Measurements from ENCODE around the gene TMEM120B. TPM values are rescaled to one million over a fixed set of nuclear protein-coding genes. Genes with fewer than 3 reads are reported as not detected.
A peak's percentile ranks its signal among the peaks of the same experiment; 100 is the strongest.

Gene TMEM120B
- total and polyA plus RNA-seq, 2 of the 4 experiments (the other 2 are of a cell fraction), result 10.6 to 18.4 TPM

- TF ChIP-seq MAZ (IDR thresholded peaks at IDR 0.05; ENCODE audit: borderline replicate concordance, low read depth, low read length), result no peak
- TF ChIP-seq FOS (IDR thresholded peaks at IDR 0.05; ENCODE audit: low read depth, low read length), result no peak
Measured at GRCh38 chr12:121805171-121806008, 92.8 kb downstream of the TMEM120B start (continued).

GRCh38 chr12:121806009-121806545, 93.5 kb downstream of the TMEM120B start:
- peak; percentile 82; the same call in 1 of the 2 replicates for TF ChIP-seq MXI1 (IDR thresholded peaks at IDR 0.05; ENCODE audit: borderline replicate concordance, low read depth, low read length)
- TF ChIP-seq, protein P1, sequence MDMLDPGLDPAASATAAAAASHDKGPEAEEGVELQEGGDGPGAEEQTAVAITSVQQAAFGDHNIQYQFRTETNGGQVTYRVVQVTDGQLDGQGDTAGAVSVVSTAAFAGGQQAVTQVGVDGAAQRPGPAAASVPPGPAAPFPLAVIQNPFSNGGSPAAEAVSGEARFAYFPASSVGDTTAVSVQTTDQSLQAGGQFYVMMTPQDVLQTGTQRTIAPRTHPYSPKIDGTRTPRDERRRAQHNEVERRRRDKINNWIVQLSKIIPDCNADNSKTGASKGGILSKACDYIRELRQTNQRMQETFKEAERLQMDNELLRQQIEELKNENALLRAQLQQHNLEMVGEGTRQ (IDR thresholded peaks at IDR 0.05; ENCODE audit: low read depth, low read length), result no peak
- no peak overlapping the region for H2BK120ac ChIP-seq (ENCODE audit: low read depth, low read length)
- H3K4me3 ChIP-seq (ENCODE audit: insufficient read depth, low read depth, low read length), result peak overlapping the region; percentile 53
- intact Hi-C loops (cut with micrococcal nuclease) (no loop called here), in situ Hi-C loops (cut with MboI; ENCODE audit: low sequenced_read_pairs) (no loop called here), dilution Hi-C loops (cut with HindIII; ENCODE audit: low sequenced_read_pairs, unreplicated experiment) (no loop called here)
- H4K8ac ChIP-seq (ENCODE audit: low read depth in 2 of 2, low read length in 2 of 2), result no peak overlapping the region
- H3K36me3 ChIP-seq (ENCODE audit: control insufficient read depth, insufficient read depth, low read length), result peaks cover 35% of the 10 kb centered on the region
- H2BK20ac ChIP-seq (ENCODE audit: low read depth, low read length), result no peak overlapping the region
- DNase-seq (no peak), ATAC-seq (ENCODE audit: low read depth) (no peak)
- no peak overlapping the region for H4K5ac ChIP-seq (ENCODE audit: low read depth, low read length)
- peak overlapping the region; percentile 91 for H3K9ac ChIP-seq (ENCODE audit: low read depth, low read length)
- no peak overlapping the region for H3K4ac ChIP-seq (ENCODE audit: low read depth, low read length)
- H2BK15ac ChIP-seq (ENCODE audit: low read depth, low read length), result no peak overlapping the region
- peak overlapping the region; percentile 8; the same call in 1 of the 2 replicates for H3K14ac ChIP-seq (replicated peaks; ENCODE audit: low read depth, low read length)
- H2AFZ ChIP-seq (replicated peaks; ENCODE audit: low read length, poor library complexity), result peak overlapping the region; percentile 29
- peak overlapping the region; percentile 20 for H2AK9ac ChIP-seq (replicated peaks; ENCODE audit: low read depth, low read length, poor library complexity)
- 0% methylated on average over 3 of the region's 16 CpGs; no CpG with 5 or more reads in 1 of the 2 experiments for WGBS, 2 experiments (ENCODE audit: extremely low coverage in 2 of 2, insufficient read length in 1 of 2)
- H3K9me3 ChIP-seq (ENCODE audit: control insufficient read depth, insufficient read depth, low read length), result no peaks in the 10 kb centered on the region
- H3K4me1 ChIP-seq (ENCODE audit: control insufficient read depth, insufficient read depth, low read length), result peaks cover 15% of the 10 kb centered on the region
- H3K27ac ChIP-seq (ENCODE audit: insufficient read depth, low read length), result peak overlapping the region; percentile 19
- H3K23ac ChIP-seq (ENCODE audit: low read depth, low read length), result peak overlapping the region; percentile 44; the same call in 1 of the 2 replicates
- POLR2A ChIA-PET (ENCODE audit: unreplicated experiment), result interaction anchor here (0.5 to 0.6 kb wide), 2 partner anchors 115 to 449 kb away, joined by 3 to 7 read pairs; no protein-coding TSS in a partner anchor
- peak overlapping the region; percentile 20; the same call in 1 of the 2 replicates for H3K56ac ChIP-seq (ENCODE audit: extremely low read depth, insufficient read depth, low read length)
- H2BK5ac ChIP-seq (ENCODE audit: low read depth, low read length, poor library complexity, severe bottlenecking), result no peak overlapping the region
- peak overlapping the region; percentile 91 for H3K4me2 ChIP-seq (ENCODE audit: low read depth, low read length)
- peak overlapping the region; percentile 60; the same call in 1 of the 2 replicates for H2AK5ac ChIP-seq (ENCODE audit: low read depth, low read length)
- H3K18ac ChIP-seq (ENCODE audit: low read depth, low read length), result no peak overlapping the region
- H3K27me3 ChIP-seq (ENCODE audit: control insufficient read depth, insufficient read depth, low read length), result no peaks in the 10 kb centered on the region
- H4K91ac ChIP-seq (ENCODE audit: insufficient read depth, low read depth, low read length), result 0 out of 2 replicates have a peak overlapping the region, but pooled peaks have one; percentile 0
- no TSS peak for BruUV-seq (replicated peaks)
- H3K9me1 ChIP-seq (ENCODE audit: insufficient read depth, low read length), result no peaks in the 10 kb centered on the region
- CTCF ChIA-PET, result no interaction called here
- peaks cover 32% of the 10 kb centered on the region for H4K20me1 ChIP-seq (ENCODE audit: insufficient read depth, low read length)
- H3K79me1 ChIP-seq (ENCODE audit: low read depth in 1 of 2, low read length in 2 of 2), result peaks cover 8 to 53% of the 10 kb centered on the region in 2 experiments; a peak in 3 of 4 replicates

Data from IMR-90 (cell line).